HG02571 (cell line): ENCODE measurements around the gene PEX3.
A peak's percentile ranks its signal among the peaks of the same experiment; 100 is the strongest.

Experiments
- ATAC-seq: cut with Tn5 transposase; IDR thresholded peaks from one replicate; pipeline ENCODE4 v1.9.1; 2021; ENCODE audit warnings: mild to moderate bottlenecking, moderate library complexity; ENCODE audit not compliant: unreplicated experiment

PEX3 gene

GRCh38 chr6:143536866-143537691, 86.5 kb downstream of the PEX3 start:
- ATAC-seq, result peak; percentile 45

GRCh38 chr6:143538374-143538773, 87.8 kb downstream of the PEX3 start:
- no peak for ATAC-seq

- ATAC-seq, result no peak
These were observed 88.5 kb downstream of the PEX3 start for GRCh38 chr6:143539106-143539505.

- no peak for ATAC-seq
These were observed 89.1 kb downstream of the PEX3 start for GRCh38 chr6:143539734-143540133.

GRCh38 chr6:143540192-143540591, 89.6 kb downstream of the PEX3 start:
- ATAC-seq, result no peak
